Tibial nerve (tissue), 3 donors: ENCODE measurements around the gene TMEFF2.

Experiments used
- POLR2A ChIP-seq, 2 donors: fragments of 450-650 bp; IDR thresholded peaks; one replicate each; pipeline ENCODE4 v1.6.1; 2017; ENCODE audit warnings: antibody characterized with exemption in 2 of 2, mild to moderate bottlenecking in 2 of 2, moderate library complexity in 2 of 2
- TF ChIP-seq, protein P1 (sequence below), 5 experiments: fragments of 200-600 bp in 3 of 5; fragments of 450-650 bp in 2 of 5; sonication (generic) in 3 of 5; IDR thresholded peaks; one replicate each; pipeline ENCODE4 v1.5.1; 2016 to 2019; ENCODE audit warnings: antibody characterized with exemption in 5 of 5, mild to moderate bottlenecking in 3 of 5, moderate library complexity in 2 of 5

DNA sequence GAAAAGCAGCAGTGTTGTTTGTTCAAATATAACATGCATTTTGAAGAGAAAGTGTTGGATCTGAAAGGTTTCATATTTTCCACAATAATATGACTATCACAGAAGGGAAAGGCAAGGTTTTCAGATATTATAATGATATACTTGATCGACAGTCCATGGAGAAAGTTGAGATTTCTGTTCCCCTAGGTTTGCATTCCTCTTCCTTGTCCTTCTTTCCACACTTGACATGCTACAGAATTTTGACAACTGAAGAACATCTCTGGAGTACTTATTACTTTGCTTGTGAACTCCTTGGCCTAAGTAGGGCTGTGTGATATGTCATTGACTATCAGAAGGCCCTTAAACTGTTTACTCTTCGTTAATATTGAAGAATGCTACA is 46.5 kb downstream of the TMEFF2 start:
- TF ChIP-seq POLR2A (IDR thresholded peaks at IDR 0.05), result no peak
- TF ChIP-seq, protein P1, sequence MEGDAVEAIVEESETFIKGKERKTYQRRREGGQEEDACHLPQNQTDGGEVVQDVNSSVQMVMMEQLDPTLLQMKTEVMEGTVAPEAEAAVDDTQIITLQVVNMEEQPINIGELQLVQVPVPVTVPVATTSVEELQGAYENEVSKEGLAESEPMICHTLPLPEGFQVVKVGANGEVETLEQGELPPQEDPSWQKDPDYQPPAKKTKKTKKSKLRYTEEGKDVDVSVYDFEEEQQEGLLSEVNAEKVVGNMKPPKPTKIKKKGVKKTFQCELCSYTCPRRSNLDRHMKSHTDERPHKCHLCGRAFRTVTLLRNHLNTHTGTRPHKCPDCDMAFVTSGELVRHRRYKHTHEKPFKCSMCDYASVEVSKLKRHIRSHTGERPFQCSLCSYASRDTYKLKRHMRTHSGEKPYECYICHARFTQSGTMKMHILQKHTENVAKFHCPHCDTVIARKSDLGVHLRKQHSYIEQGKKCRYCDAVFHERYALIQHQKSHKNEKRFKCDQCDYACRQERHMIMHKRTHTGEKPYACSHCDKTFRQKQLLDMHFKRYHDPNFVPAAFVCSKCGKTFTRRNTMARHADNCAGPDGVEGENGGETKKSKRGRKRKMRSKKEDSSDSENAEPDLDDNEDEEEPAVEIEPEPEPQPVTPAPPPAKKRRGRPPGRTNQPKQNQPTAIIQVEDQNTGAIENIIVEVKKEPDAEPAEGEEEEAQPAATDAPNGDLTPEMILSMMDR (IDR thresholded peaks at IDR 0.05), result no peak
